Transverse colon (tissue), 3 donors: ENCODE results near the gene BLOC1S5.

ENCODE experiments used
- CTCF ChIP-seq, 5 experiments: fragments of 200-600 bp in 3 of 5; fragments of 450-650 bp in 2 of 5; sonication (generic) in 3 of 5; IDR thresholded peaks; 1 replicate in 2 of 5; 2 replicates in 3 of 5; pipeline ENCODE4 v1.5.1; 2016 to 2017; ENCODE audit warnings: antibody characterized with exemption in 5 of 5, inconsistent platforms in 3 of 5, mild to moderate bottlenecking in 2 of 5, moderate library complexity in 1 of 5
- POLR2A ChIP-seq: fragments of 450-650 bp; IDR thresholded peaks from one replicate; pipeline ENCODE4 v1.6.1; 2016; ENCODE audit warnings: antibody characterized with exemption, mild to moderate bottlenecking, moderate library complexity

GRCh38 chr6:8075704-8076103 lies 11.5 kb upstream of the BLOC1S5 start:
- TF ChIP-seq CTCF (IDR thresholded peaks at IDR 0.05) (no peak), POLR2A (no peak)
